HepG2 (cell line): ENCODE data around the gene BAHD1.

ENCODE experiments used
- AGO1 ChIP-seq: fragments of 200-400 bp; formaldehyde crosslinking; IDR thresholded peaks from 2 replicates; pipeline ENCODE4 v1.6.1; 2017; ENCODE audit warnings: mild to moderate bottlenecking, low read depth, low read length, moderate library complexity; ENCODE audit not compliant: poor library complexity, severe bottlenecking
- CTCF ChIP-seq: sonication (generic); formaldehyde crosslinking; IDR thresholded peaks from 2 replicates; pipeline ENCODE4 v1.5.0; 2020; ENCODE audit warnings: mild to moderate bottlenecking, missing genetic modification reagents, moderate library complexity
- GLMP ChIP-seq: sonication (generic); formaldehyde crosslinking; IDR thresholded peaks from 2 replicates; pipeline ENCODE4 v1.9.0; 2021; ENCODE audit warnings: missing genetic modification reagents, mild to moderate bottlenecking, borderline replicate concordance
- HNRNPH1 ChIP-seq: fragments of 200-400 bp; formaldehyde crosslinking; optimal IDR thresholded peaks from 2 replicates; pipeline ENCODE3; 2017; ENCODE audit warnings: mild to moderate bottlenecking, low read depth, low read length
- IKZF1 ChIP-seq: fragments of 450-650 bp; IDR thresholded peaks from 2 replicates; pipeline ENCODE4 v1.7.1; 2016
- JUN ChIP-seq: sonication (generic); formaldehyde crosslinking; IDR thresholded peaks from 2 replicates; pipeline ENCODE4 v1.4.0; 2020; ENCODE audit warnings: mild to moderate bottlenecking, missing genetic modification reagents
- POLR2A ChIP-seq, 2 experiments: IDR thresholded peaks; 2 replicates each; pipeline ENCODE4 v1.6.1; 2011; ENCODE audit warnings: low read depth in 2 of 2, low read length in 2 of 2, mild to moderate bottlenecking in 1 of 2, moderate library complexity in 1 of 2; ENCODE audit not compliant: insufficient read depth in 1 of 2
- POLR2AphosphoS5 ChIP-seq: IDR thresholded peaks from 2 replicates; pipeline ENCODE4 v1.6.1; 2012; ENCODE audit warnings: low read depth, low read length

- TF ChIP-seq GLMP (CRISPR knock-in tag) (no peak), POLR2A (IDR thresholded peaks at IDR 0.05; ENCODE audit: insufficient read depth in 1 of 2, low read depth in 2 of 2, low read length in 2 of 2) (no peak), CTCF (no peak), IKZF1 (no peak), POLR2AphosphoS5 (no peak), HNRNPH1 (no peak), AGO1 (no peak), JUN (CRISPR knock-in tag) (no peak)
Measured at GRCh38 chr15:40468898-40469331, 28.2 kb downstream of the BAHD1 start.
